Measurements from ENCODE around the gene ST8SIA4.
A peak's percentile ranks its signal among the peaks of the same experiment; 100 is the strongest.

ST8SIA4 gene, protein sequence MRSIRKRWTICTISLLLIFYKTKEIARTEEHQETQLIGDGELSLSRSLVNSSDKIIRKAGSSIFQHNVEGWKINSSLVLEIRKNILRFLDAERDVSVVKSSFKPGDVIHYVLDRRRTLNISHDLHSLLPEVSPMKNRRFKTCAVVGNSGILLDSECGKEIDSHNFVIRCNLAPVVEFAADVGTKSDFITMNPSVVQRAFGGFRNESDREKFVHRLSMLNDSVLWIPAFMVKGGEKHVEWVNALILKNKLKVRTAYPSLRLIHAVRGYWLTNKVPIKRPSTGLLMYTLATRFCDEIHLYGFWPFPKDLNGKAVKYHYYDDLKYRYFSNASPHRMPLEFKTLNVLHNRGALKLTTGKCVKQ
- total RNA-seq = 34.1 to 47.5 (median 42.1) reads per million in 4 donors

DNA sequence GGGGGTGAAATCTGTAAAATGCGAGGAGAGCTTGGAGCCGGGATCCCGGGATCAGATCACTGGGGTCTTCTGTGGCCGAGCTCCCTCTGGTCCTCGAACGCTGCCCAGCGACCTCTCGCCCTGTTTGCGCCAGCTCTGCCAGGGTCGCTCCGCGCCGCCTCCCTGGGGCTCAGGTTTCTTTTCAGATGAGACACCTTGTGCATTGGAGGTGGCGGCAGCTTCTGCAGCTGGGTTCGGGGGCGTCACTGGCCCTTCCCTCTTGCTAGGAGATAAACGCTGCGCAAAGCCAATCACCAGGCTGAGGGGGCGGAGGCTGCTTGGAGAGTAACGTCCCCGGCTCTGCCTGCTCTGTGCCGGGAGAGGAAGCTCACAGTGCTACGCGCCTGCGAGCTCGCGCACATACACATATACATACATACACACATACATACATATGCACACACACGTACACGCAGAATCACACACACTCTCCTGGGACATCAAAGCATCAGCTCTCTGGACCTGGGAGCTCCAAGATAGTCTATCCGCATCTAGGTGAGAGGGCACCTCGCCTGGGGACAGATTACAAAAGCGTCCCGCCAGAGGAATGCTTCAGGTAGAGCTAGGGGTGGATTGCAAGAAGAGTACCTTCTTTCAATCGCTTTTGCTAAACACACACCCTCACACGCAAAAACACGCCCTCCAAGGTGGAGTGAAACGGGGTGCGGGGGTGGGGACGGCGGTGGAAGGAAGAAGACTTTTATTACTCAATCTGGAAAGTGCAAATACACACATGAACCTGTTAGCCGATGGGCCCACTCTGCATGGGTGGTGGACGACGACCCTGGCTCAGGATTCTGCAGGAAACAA is at the start of gene ST8SIA4:
Gene ST8SIA4 (minus strand): TSS at position 244 of the 849 bp plus-strand sequence. CDS start 327 bp downstream, outside the sequence.
- peak; percentile 78 to 97 (median 85) for DNase-seq

DNA sequence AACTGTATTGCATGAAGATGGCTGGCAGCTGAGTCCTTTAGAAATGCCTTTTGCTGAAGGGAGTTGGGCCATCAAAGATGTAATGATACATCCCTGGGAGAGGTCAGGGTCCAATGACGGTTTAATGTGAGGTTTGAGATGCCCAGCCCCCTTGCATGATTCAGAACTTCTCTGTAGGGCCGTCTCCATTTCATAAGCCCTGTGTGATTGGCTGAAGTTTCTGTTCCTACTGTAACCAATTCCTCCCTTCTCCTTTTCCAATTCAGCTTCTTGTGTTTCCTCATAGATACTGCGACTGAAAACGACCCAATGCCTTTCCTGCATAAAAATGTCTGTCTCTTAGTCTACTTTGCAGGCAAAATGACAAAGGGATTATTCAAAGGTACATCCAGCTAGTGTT is 47.9 kb upstream of the ST8SIA4 start:
- no peak for DNase-seq

DNA sequence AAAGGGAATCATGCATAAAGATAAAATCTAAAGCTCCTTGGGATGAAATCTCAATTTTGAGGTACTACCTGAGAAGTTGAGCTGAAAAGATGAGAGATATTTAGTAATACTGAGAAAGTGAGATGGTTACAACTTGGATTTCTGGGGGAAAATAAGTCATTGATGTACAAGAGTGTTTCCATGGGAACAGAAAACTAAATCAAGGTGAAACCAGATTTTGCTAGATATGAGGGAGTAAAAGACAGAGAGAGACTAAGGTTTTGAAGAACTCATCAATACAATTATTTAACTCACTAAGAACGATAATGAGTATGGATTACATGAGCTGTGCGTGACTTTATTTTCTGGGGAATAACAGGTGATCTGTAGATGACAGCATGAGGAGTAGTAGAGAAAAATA is 10.2 kb upstream of the ST8SIA4 start:
- no peak for DNase-seq

DNA sequence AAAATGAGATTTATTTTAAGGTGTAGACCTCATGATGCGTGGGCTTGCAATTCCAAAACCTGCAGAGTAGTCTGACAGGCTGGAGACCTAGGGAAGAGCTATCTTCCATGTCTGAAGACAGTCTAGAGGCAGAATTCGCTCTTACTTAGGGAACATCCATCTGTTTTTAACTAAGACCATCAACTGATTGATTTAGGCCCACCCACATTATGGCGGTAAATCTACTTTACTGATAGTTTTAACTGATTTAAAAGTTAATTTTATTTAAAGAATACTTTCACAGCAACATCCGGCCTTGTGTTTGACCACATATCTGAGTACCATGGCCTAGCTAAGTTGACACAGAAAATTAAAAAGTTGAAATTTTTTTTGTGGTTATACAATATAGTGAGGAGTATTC is 6.0 kb upstream of the ST8SIA4 start:
- no peak for DNase-seq

DNA sequence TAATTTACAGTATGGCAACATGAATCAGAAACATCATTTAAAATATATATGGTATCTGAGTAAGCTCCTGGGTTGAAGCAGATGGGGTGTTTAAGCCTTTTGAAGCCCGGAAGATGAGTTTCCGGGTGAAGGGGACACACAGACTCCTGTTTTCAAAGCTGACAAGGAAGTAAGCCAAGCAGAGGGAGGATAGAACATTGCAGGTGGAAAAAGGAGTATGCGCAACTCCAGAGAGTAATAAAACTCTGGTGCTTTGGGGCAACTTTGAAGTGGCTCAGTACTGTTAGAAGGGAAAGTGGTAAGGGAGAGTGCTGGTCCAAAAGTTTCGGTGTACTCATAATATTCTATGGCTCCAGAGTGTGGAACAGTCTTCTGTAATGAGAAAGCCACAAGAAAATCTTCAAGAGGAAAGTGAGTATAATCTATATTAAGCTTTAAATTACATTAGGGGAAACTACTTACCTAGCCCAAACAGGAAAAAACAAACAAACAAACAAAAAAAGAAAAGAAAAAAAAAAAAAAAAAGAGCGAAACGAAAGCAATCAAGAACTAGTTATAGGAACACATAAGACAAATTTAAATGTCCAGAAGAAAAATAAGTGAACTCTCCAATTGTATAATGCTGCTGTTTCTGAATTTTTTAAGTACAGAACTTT is 2.3 kb upstream of the ST8SIA4 start:
- DNase-seq = peak in 1 of 5 donors; percentile 41

DNA sequence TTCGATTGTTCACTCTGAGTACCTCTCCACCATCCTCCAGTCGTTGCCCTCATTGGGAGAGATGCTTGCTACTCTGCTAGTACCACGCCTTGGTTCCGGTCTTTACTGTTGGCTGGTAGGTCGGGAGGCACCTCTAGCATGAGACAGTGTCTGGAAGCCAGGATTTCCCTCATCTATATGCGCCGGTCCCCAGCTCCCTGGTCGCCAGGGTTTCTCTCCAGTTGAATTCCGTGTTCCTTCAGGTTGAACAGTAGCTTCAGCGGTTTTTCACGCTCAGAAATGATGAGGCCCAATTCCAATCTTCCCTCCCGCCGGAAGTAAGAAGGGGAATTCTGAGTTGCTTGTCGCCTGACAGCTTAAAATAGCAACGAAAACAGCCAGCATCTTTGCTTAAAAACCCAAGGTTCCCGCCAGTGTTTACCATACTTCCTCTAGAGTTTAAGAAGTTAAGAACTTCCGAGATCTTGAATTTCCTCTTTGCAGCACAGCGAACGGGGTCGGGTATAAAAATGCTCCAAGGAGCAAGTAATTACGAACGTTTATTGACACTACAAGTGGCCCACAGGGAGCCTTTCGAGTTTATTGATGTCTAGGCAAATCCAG is 1.3 kb upstream of the ST8SIA4 start:
- peak; percentile 28 to 83 (median 40) for DNase-seq

DNA sequence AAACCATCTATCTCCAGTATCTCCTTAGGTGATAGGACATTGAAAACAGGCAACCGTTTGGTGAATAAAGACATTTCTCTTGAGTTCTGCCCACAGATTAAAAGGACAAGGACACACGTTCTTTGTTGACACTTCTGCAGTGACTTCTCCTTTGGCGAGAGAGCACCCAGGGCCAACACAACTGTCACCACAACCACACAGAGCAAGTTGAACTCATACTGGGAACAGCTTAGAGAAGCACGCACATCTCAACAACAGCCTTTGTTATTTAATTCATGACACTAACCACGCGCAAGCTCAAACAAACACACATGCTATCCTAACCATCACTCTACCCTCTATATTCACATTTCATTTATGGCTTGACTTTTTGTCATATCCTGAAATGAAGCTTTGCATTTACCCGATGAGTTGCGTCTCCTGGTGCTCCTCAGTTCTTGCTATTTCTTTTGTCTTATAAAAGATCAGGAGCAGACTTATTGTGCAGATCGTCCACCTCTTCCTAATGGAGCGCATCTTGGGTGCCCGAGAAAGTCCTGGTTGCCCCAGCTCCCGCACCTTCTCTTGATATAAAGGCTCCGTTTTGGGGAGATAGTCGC is 543 bp downstream of the ST8SIA4 start:
- peak in 1 of 5 donors; percentile 61 for DNase-seq

DNA sequence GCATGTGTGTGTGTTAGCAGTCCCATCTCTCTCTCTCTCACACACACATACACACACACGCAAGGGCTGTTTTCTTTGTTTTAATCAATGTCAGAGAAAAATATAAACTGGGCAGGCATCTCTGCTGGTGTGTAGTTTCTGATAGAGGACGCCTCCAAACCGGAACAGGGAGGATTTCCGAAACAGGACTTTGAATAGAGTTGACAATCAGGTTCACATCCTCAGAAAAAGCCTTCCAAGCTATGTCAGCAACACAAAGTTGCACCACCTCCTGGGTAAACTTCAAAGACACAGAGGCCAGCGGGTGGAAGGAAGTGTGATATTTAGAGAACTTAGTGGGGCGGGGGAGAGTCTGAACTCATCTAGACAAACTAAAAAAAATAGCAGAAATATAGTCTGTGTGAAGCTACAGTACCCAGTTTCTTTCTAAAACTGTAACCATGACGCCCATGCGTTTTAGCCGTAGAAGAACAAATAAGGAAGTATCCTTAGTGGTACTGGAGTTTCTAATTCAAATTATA is 1.2 kb downstream of the ST8SIA4 start:
- DNase-seq = peak; percentile 36 to 79 (median 65)

DNA sequence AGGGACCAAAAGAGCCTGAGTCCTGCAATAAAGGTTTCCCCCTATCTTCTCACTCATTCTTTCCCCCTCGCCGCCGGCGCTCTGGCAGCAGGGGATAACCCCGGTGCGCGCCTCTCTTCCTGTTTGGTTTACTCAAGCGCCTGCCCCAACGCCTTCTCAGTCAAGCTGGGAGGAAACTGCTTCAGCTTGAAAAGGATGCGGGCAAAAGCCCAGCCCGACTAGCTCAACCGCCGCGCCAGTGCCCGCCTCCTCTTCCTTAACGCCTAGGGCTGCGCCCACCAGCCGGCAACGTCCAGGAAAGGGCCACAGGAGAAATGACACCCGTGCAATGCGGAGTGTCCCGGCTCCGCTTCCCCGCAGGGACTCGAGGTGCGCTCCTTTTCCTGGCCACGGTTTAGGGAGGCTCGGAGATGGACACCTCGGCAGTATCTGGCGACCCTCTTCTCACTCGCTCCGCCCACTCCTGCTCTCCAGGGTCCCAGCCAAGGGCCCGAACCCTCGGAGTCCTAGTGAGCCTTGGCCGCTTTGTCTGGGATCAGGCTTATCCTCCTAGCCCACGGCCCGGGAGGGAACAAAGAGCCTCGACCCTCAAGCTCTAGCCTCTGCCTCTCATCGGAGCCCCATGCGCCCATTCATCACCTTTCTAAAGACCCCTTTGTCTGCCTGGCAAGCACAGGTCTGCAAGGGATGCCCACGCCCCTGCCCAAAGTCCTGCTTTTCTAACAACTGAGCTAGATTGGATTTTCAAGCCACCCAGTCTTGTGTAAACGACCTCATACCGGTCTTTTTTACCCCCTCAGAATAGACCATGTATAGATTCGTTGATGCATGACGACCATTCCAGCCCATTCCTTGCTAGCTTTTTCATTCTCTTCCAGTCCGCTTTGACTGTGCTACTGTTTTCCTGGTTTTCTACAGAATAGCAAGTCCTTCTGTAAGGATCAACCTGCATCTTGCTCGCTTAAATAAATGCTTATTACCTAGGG is 2.0 kb downstream of the ST8SIA4 start:
- peak; percentile 79 to 96 (median 85) for DNase-seq

DNA sequence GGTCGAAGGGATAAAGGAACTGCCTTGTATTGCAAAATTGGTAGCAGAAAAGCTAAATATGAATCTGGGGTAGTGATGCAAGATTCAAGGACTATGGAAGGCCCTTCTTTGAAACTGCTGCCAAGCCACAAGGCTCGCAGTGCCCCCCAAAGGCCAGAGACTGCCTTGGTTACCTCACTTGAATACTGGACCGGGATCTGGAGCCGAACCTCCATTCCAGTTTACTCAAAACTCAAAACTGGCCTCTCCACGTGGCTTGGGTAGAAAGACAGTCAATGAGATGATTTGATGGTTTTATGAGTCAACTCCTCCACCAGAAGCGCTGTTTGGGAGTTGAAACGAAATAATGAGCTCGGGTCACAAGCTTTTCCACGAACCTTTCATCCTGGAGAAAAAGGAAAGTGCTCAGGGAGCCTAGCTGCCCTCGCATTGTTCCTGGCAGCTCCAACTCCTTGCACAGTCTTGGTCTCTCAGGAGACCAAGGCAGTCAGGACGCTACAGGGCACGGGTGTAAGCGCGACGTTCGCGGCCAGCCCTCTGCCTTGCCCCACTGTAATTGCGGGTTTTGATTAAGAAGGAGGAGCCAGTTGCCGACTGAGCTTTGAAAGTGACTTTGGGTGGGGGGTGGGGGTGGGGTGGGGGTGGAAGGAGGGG is 2.8 kb downstream of the ST8SIA4 start:
- DNase-seq = no peak

DNA sequence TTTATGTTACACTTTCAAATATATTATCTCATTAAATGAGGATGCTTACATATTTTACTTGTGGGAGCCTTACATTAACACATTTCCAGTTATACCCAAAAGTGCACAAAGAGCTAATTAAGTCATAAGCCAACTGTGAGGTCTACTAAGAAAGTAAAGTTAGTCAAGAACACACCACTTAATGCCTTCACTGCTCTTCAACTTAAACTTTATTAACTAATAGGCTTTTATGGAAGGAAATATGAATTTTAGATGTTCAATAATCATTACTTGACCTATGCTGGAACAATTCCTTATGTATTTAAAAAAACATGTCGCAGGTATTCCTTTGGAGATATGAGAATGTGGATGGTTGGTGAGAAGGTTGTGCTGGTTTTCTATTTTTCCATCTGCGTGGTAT is 3.4 kb downstream of the ST8SIA4 start:
- no peak for DNase-seq

DNA sequence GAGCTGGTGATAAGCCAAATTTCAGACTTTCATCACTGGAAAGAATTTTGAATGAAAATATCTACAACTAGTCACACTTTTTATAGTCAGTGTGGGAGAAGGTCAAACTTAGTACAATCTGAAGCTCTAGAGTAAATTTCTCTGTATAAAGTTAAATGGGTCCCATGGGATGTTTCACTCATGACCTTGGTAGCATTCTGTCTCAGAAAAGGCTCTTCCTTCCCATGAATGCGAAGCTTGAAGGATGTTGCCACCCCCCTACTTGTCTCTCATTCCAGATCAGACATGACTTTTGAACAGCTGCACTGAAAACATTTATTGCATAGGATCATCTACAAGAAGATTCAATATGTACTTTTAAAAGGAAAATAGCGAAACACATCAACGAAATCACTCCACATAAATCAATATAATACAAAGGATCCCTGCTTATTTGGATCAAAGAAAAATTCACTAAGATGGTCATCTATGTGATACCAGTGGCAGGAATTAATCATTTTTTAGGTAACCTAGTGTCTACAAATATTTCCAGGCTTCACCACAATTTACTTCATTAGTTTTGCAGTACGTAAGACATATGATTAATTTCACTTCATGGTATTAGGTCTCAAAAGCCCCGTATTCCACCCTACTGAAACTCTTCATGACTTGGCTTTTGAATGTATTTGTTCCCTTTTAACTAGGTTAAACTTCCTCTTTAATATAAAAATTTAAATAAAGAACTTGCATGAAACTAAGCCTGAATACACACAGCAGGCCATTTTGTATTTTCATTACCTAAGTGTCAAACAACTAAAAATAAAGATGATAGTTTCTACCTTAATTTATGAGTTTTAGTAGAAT is 4.4 kb downstream of the ST8SIA4 start:
- no peak for DNase-seq

DNA sequence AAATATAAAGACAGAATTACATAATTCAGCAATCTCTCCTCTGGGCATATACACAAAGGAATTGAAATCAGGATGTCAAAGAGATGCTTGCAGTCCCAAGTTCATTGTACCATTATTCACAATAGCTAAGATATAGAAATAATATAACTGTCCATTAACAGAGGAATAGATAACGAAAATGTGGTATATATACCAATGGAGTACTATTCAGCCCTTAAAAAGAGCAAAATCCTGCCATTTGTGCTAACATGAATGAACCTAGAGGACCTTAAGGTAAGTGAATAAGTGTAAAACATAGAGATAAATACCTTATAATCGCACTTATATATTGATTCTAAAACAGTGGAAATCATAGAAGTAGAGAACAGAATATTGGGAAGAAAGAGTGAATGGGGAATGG is 7.0 kb downstream of the ST8SIA4 start:
- DNase-seq = no peak

DNA sequence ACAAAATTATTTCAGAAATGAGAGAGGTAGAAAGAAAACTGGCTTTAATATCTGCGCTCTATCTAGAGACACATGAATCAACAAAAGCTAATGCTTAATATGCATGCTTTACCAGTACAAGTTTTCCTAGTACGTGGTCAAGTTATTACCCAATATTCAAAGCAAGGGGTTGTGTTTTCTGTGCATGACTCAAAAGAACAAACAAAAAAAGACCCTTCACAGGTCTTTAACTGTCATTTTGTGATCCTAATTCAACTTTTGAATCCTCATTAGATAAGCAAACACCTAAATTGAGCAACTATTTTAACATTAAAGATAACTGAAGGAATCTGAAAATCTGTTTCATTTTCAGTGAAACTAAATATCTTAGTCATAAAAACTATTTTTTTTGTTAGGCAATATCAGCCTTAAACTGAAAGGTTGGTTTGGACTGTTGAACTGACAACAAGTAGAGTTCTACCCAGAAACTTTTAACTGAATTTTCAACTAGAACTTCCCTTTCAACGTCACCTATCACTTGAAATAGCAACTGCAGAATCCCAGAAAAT is 12.5 kb downstream of the ST8SIA4 start:
- DNase-seq = peak in 1 of 5 donors; percentile 70

DNA sequence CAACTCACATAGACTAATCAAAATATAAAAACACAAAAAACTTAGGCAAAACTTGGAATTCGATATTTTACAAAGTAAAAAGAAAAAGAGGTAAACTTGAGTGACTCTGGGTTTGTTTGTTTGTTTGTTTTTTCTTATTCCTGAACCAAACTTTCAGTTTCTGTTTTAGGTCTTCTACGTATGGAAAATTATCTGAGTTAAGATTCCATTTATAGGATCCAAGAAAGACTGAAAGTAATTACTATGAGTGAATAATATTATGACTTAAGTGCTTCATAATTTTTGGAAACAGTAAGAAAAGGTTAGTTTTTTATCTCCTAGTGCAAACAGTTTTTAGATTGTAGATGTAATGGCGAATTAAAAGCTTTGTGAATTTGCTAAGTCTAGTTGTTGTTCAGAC is 13.2 kb downstream of the ST8SIA4 start:
- DNase-seq = peak in 1 of 5 donors; percentile 20

DNA sequence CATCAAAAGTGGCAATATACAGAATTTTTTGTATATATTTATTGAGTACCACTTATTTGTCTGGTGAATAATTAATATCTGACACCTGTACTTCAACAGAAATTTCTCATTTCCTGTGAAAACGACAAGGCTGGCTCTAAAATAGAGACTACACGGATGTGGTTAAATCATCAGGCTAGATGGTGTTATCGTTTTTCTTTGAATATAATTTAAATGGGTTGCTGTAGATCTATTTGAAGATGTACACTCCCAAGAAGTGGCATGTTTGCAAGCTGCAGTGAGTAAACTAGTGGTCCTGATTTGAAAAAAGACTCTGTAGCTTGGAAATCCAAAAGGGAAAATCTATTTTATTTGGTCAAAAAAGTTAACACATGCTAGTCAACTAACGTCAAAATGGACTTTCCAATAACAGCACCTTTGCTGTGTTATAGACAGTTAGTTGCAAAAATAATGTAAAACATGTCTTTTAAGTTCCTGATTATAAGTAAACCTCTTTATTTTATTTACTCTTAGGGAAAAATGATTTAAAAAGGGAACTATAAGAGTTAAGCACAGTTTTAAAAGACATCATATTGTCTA is 13.8 kb downstream of the ST8SIA4 start:
- DNase-seq = peak in 1 of 5 donors; percentile 72

DNA sequence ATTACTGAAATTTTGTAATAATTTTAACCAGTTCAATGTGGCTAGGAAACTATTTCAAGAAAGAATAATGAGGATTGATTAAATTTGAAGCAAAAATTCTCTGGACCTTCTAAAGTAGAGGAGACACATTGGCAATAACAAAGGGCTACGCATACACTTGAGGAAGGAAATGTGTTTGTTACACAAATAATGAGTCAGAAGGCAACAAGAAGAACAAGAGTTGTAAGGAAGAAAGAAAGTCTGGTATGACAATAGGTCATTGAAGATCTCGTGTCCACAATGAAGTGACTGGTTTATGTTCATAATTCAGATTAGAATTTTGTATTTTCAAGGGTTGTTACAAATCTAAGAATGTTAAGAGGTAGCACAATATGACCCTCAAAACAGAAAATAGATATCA is 25.8 kb downstream of the ST8SIA4 start:
- DNase-seq = no peak

DNA sequence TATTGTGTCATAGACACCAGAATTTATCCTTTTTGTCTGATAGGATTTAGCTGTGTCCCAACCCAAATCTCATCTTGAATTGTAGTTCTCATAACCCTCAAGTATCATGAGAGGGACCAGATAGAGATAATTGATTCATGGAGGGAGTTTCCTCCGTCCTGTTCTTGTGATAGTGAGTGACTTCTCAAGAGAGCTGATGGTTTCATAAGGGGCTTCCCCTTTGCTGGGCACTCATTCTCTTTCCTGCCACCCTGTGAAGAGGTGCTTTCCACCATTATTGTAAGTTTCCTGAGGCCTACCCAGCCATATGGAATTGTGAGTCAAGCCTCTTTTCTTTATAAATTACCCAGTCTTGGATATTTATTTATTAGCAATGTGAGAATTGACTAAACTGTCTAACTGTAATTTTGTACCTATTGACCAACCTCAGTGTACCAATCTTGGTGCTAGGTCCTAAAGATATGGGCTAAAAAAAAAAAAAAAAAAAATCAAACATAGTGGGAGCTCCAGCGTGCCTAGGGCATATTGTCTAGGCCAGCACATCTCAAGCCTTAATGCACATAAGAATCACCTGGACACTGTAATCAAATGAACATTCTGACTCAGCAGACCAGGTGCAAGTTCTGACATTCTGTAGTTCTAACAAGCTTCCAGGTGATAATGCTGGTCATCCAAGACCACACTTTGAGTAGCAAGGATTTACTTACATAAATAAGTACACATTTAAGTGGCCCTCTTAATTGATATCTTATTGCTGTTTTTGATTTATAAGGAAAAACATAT is 30.5 kb downstream of the ST8SIA4 start:
- DNase-seq = peak in 1 of 5 donors; percentile 45
